ENCODE measurements around the gene TNFRSF6B. TPM values are rescaled to one million over a fixed set of nuclear protein-coding genes. Genes with fewer than 3 reads are reported as not detected.

Gene TNFRSF6B
- total and polyA plus RNA-seq, 4 donors, result 1.6 to 195 (median 32.7) TPM

GRCh38 chr20:63678667-63679465, 17.6 kb upstream of the TNFRSF6B start:
- no peak overlapping the region for H3K9ac ChIP-seq (ENCODE audit: insufficient read depth in 1 of 2, low read length in 2 of 2)
- ATAC-seq (ENCODE audit: insufficient read depth, low FRiP score) (no peak), DNase-seq (no peak)
- no peak for TF ChIP-seq CTCF (IDR thresholded peaks at IDR 0.05; ENCODE audit: control extremely low read depth, extremely low read depth)
- H3K4me3 ChIP-seq, result no peak overlapping the region
- no peaks in the 10 kb centered on the region for H3K27me3 ChIP-seq (ENCODE audit: control insufficient read depth in 3 of 3, insufficient read depth in 3 of 3, low read length in 2 of 3)
- WGBS, 2 donors, result 91 to 92% methylated on average over 38 of the region's 38 CpGs
- no peaks in the 10 kb centered on the region for H3K9me3 ChIP-seq (ENCODE audit: control insufficient read depth in 4 of 4, insufficient read depth in 3 of 4, low read length in 3 of 4)
- peaks cover 6 to 47% (median 15%) of the 10 kb centered on the region in 4 donors for H3K36me3 ChIP-seq (ENCODE audit: control insufficient read depth in 4 of 4, insufficient read depth in 4 of 4, low read length in 4 of 4)
- no peak overlapping the region for H3K27ac ChIP-seq (ENCODE audit: low read depth in 1 of 2, low read length in 1 of 2)
- peaks cover 0 to 11% (median 0%) of the 10 kb centered on the region in 5 donors for H3K4me1 ChIP-seq (ENCODE audit: control insufficient read depth in 5 of 5, insufficient read depth in 5 of 5, low read length in 5 of 5)

- DNase-seq (no peak), ATAC-seq (ENCODE audit: insufficient read depth, low FRiP score) (no peak)
- Histone ChIP-seq H3K27me3 (ENCODE audit: control insufficient read depth in 3 of 3, insufficient read depth in 3 of 3, low read length in 2 of 3) (no peaks in the 10 kb centered on the region), H3K27ac (ENCODE audit: low read depth in 1 of 2, low read length in 1 of 2) (no peak overlapping the region), H3K36me3 (ENCODE audit: control insufficient read depth in 4 of 4, insufficient read depth in 4 of 4, low read length in 4 of 4) (peaks cover 0 to 40% (median 11%) of the 10 kb centered on the region in 4 donors), H3K9ac (ENCODE audit: insufficient read depth in 1 of 2, low read length in 2 of 2) (no peak overlapping the region), H3K4me1 (ENCODE audit: control insufficient read depth in 5 of 5, insufficient read depth in 5 of 5, low read length in 5 of 5) (peaks cover 0 to 11% (median 0%) of the 10 kb centered on the region in 5 donors), H3K9me3 (ENCODE audit: control insufficient read depth in 4 of 4, insufficient read depth in 3 of 4, low read length in 3 of 4) (no peaks in the 10 kb centered on the region), H3K4me3 (no peak overlapping the region)
- WGBS, 2 donors, result 94 to 95% methylated on average over 19 of the region's 19 CpGs
- no peak for TF ChIP-seq CTCF (IDR thresholded peaks at IDR 0.05; ENCODE audit: control extremely low read depth, extremely low read depth)
These were observed 16.6 kb upstream of the TNFRSF6B start for GRCh38 chr20:63679799-63680305.

- Histone ChIP-seq H3K4me3 (no peak overlapping the region), H3K27ac (ENCODE audit: low read depth in 1 of 2, low read length in 1 of 2) (no peak overlapping the region), H3K27me3 (ENCODE audit: control insufficient read depth in 3 of 3, insufficient read depth in 3 of 3, low read length in 2 of 3) (no peaks in the 10 kb centered on the region), H3K4me1 (ENCODE audit: control insufficient read depth in 5 of 5, insufficient read depth in 5 of 5, low read length in 5 of 5) (peaks cover 0 to 16% (median 0%) of the 10 kb centered on the region in 5 donors), H3K9ac (ENCODE audit: insufficient read depth in 1 of 2, low read length in 2 of 2) (no peak overlapping the region), H3K9me3 (ENCODE audit: control insufficient read depth in 4 of 4, insufficient read depth in 3 of 4, low read length in 3 of 4) (no peaks in the 10 kb centered on the region), H3K36me3 (ENCODE audit: control insufficient read depth in 4 of 4, insufficient read depth in 4 of 4, low read length in 4 of 4) (peaks cover 0 to 37% (median 10%) of the 10 kb centered on the region in 4 donors)
- no peak for TF ChIP-seq CTCF (IDR thresholded peaks at IDR 0.05; ENCODE audit: control extremely low read depth, extremely low read depth)
- 95 to 97% methylated on average over 13 of the region's 13 CpGs for WGBS, 2 donors
- DNase-seq (no peak), ATAC-seq (ENCODE audit: insufficient read depth, low FRiP score) (no peak)
These were observed 16.0 kb upstream of the TNFRSF6B start for GRCh38 chr20:63680427-63680826.
